Measurements from ENCODE around the gene RNF157. TPM values are rescaled to one million over a fixed set of nuclear protein-coding genes. Genes with fewer than 3 reads are reported as not detected.
"Not testable (repeated sequence)": the region's sequence is repeated elsewhere in the genome, so short reads cannot be mapped to it uniquely, and the experiment has no call there.

RNF157 gene
- total RNA-seq, 1 experiment from 2014 or later, result 0.86 TPM

DNA sequence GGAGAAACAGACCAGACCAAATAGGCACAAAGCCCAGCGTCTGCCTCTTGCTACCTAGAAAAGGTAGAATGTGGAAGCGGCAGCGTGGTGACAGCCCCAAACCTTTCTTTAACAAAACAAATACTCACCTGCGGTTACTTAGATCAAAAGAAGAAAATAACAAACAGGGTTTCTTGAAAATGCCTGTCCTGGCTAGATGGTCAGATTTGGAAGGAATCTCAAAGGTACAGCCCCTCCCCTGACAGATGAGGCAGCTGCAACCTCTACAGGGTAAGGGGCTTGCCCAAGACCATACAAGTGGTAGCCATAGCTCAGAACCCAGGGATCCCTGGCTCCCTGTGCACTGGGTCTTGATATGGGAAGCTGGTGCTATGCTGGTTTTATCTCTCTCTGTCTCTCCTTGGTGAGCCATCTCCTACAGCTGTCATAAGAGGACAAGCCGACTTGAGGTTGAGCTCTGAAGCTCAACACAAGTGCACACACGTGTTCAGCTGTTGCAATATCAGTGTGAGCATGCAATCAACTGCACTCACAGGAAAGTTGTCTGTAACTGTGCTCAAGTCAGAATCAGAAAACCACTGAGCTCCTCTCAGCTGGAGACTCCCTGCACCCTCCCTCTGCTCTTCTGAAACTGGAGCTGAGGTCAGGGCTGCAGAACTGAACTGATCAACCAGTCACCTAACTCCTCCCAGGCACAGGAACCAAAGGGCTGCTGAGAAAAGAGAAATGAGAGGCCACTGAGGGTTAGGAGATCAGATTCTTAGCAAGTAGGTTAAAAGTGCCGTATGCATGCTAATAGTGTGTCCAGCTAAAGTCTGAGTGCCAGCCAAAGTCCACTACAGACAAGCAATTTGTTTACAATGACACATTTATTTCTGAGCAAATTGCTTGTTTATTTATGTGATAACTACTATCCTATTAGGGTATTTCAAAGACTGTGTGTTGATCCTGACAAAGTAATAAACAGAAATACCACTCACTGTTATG, 6.1 kb upstream of the RNF157 start:
- no peak for DNase-seq (ENCODE audit: low read depth, low spot score)
- H3K9ac ChIP-seq (ENCODE audit: low read length), result no peak overlapping the region

DNA sequence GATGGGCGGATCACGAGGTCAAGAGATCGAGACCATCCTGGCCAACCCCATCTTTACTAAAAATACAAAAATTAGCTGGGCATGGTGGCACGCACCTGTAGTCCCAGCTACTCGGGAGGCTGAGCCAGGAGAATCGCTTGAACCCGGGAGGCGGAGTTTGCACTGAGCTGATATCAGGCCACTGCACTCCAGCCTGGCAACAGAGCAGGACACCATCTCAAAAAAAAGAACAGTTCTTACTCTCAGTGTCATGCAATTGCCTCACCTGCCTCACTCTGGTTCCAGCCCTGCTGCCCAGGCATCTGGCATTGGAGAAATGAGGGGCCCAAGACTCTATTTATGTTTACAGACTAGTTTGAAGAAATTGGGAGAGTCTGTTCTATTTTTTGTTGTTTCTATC, 4.4 kb upstream of the RNF157 start:
- H3K4me1 ChIP-seq (ENCODE audit: control insufficient read depth in 1 of 2, insufficient read depth in 2 of 2, low read length in 2 of 2), result peaks cover 3 to 13% of the 10 kb centered on the region in 2 experiments; a peak in 3 of 4 replicates
- H3K36me3 ChIP-seq (ENCODE audit: control insufficient read depth in 1 of 2, insufficient read depth in 2 of 2, low read length in 2 of 2); CTCF ChIA-PET; ATAC-seq; intact Hi-C loops (cut with micrococcal nuclease); H3K27me3 ChIP-seq (ENCODE audit: insufficient read depth, low read length); H3K9me2 ChIP-seq (ENCODE audit: insufficient read depth); DNase-seq (ENCODE audit: low read depth, low spot score); H4K20me1 ChIP-seq (ENCODE audit: insufficient read depth); BruUV-seq (replicated peaks); H3K4me2 ChIP-seq (ENCODE audit: low read length); H3K27ac ChIP-seq (ENCODE audit: low read depth, low read length); H3K4me3 ChIP-seq (replicated peaks in 1 of 2; ENCODE audit: low read depth in 1 of 2, low read length in 2 of 2); H3K79me2 ChIP-seq (ENCODE audit: insufficient read depth, low read length); H2AFZ ChIP-seq (ENCODE audit: low read depth, low read length, poor library complexity, severe bottlenecking); H3K9me3 ChIP-seq (ENCODE audit: control insufficient read depth in 1 of 2, insufficient read depth in 1 of 2, low read depth in 1 of 2, low read length in 2 of 2); H3K9ac ChIP-seq (ENCODE audit: low read length): not testable (repeated sequence)
- RAD21 ChIA-PET (ENCODE audit: low non-redundant PET in 1 of 2, low total read pairs in 2 of 2, uncharacterized antibody in 2 of 2, unreplicated experiment in 2 of 2), result interaction anchor here in 1 of 2 experiments (0.7 kb wide), 1 partner anchor 230 kb away, joined by 4 read pairs; no protein-coding TSS in a partner anchor
- POLR2A ChIA-PET, result interaction anchor here (3.1 kb wide), 1 partner anchor 20 kb away, joined by 13 read pairs; the partner anchor contains the start of gene UBALD2

More for the DNA sequence above, 6.1 kb upstream of the RNF157 start:
- ChIA-PET RAD21 (ENCODE audit: low non-redundant PET in 1 of 2, low total read pairs in 2 of 2, uncharacterized antibody in 2 of 2, unreplicated experiment in 2 of 2) (no interaction called here), CTCF (interaction anchor here (1.1 to 1.5 kb wide), 2 partner anchors 64 kb away, joined by 3 read pairs; no protein-coding TSS in a partner anchor), POLR2A (interaction anchor here (1.0 to 3.1 kb wide), 2 partner anchors 18 to 22 kb away, joined by 3 to 13 read pairs; partner anchors contain the start of gene UBALD2)
- Histone ChIP-seq H3K4me2 (ENCODE audit: low read length) (no peak overlapping the region), H3K9me2 (ENCODE audit: insufficient read depth) (no peaks in the 10 kb centered on the region), H3K36me3 (ENCODE audit: control insufficient read depth in 1 of 2, insufficient read depth in 2 of 2, low read length in 2 of 2) (no peaks in the 10 kb centered on the region), H3K4me1 (ENCODE audit: control insufficient read depth in 1 of 2, insufficient read depth in 2 of 2, low read length in 2 of 2) (peaks cover 0 to 13% of the 10 kb centered on the region in 2 experiments; a peak in 3 of 4 replicates), H3K27ac (ENCODE audit: low read depth, low read length) (no peak overlapping the region), H2AFZ (ENCODE audit: low read depth, low read length, poor library complexity, severe bottlenecking) (no peak overlapping the region), H3K27me3 (ENCODE audit: insufficient read depth, low read length) (no peaks in the 10 kb centered on the region), H3K9me3 (ENCODE audit: control insufficient read depth in 1 of 2, insufficient read depth in 1 of 2, low read depth in 1 of 2, low read length in 2 of 2) (no peaks in the 10 kb centered on the region), H3K79me2 (ENCODE audit: insufficient read depth, low read length) (no peaks in the 10 kb centered on the region), H3K4me3 (replicated peaks in 1 of 2; ENCODE audit: low read depth in 1 of 2, low read length in 2 of 2) (no peak overlapping the region), H4K20me1 (ENCODE audit: insufficient read depth) (no peaks in the 10 kb centered on the region)
- TF ChIP-seq, protein P1, sequence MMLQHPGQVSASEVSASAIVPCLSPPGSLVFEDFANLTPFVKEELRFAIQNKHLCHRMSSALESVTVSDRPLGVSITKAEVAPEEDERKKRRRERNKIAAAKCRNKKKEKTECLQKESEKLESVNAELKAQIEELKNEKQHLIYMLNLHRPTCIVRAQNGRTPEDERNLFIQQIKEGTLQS (IDR thresholded peaks at IDR 0.05), result no peak
- TF ChIP-seq ZFX (IDR thresholded peaks at IDR 0.05), result no peak
- TF ChIP-seq CBX3 (IDR thresholded peaks at IDR 0.05; ENCODE audit: low read depth), result no peak
- TF ChIP-seq, protein P2, sequence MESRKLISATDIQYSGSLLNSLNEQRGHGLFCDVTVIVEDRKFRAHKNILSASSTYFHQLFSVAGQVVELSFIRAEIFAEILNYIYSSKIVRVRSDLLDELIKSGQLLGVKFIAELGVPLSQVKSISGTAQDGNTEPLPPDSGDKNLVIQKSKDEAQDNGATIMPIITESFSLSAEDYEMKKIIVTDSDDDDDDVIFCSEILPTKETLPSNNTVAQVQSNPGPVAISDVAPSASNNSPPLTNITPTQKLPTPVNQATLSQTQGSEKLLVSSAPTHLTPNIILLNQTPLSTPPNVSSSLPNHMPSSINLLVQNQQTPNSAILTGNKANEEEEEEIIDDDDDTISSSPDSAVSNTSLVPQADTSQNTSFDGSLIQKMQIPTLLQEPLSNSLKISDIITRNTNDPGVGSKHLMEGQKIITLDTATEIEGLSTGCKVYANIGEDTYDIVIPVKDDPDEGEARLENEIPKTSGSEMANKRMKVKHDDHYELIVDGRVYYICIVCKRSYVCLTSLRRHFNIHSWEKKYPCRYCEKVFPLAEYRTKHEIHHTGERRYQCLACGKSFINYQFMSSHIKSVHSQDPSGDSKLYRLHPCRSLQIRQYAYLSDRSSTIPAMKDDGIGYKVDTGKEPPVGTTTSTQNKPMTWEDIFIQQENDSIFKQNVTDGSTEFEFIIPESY (IDR thresholded peaks at IDR 0.05; ENCODE audit: extremely low read depth, insufficient replicate concordance, low read length), result no peak
- TF ChIP-seq EZH2phosphoT487 (IDR thresholded peaks at IDR 0.05; ENCODE audit: borderline replicate concordance), result no peak
- TF ChIP-seq EGR1 (IDR thresholded peaks at IDR 0.05; ENCODE audit: low read depth), result no peak
- no peak for TF ChIP-seq POLR2AphosphoS5 (IDR thresholded peaks at IDR 0.05; ENCODE audit: low read depth, low read length)
- TF ChIP-seq, protein P3, sequence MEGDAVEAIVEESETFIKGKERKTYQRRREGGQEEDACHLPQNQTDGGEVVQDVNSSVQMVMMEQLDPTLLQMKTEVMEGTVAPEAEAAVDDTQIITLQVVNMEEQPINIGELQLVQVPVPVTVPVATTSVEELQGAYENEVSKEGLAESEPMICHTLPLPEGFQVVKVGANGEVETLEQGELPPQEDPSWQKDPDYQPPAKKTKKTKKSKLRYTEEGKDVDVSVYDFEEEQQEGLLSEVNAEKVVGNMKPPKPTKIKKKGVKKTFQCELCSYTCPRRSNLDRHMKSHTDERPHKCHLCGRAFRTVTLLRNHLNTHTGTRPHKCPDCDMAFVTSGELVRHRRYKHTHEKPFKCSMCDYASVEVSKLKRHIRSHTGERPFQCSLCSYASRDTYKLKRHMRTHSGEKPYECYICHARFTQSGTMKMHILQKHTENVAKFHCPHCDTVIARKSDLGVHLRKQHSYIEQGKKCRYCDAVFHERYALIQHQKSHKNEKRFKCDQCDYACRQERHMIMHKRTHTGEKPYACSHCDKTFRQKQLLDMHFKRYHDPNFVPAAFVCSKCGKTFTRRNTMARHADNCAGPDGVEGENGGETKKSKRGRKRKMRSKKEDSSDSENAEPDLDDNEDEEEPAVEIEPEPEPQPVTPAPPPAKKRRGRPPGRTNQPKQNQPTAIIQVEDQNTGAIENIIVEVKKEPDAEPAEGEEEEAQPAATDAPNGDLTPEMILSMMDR (IDR thresholded peaks at IDR 0.05 in 2 of 3, conservative IDR thresholded peaks at IDR 0.05 in 1 of 3; ENCODE audit: borderline replicate concordance in 1 of 3, insufficient read depth in 1 of 3, low read depth in 2 of 3, low read length in 2 of 3), result no peak
- TF ChIP-seq JUND (IDR thresholded peaks at IDR 0.05), result no peak
- TF ChIP-seq CEBPB (IDR thresholded peaks at IDR 0.05; ENCODE audit: low read depth), result no peak
- TF ChIP-seq EZH2 (IDR thresholded peaks at IDR 0.05), result no peak
- TF ChIP-seq POLR2A (IDR thresholded peaks at IDR 0.05; ENCODE audit: borderline replicate concordance, extremely low read depth, insufficient read depth, insufficient read length), result no peak
- TF ChIP-seq YY1 (IDR thresholded peaks at IDR 0.05; ENCODE audit: extremely low read depth, insufficient replicate concordance, low read depth, low read length), result no peak
- BruUV-seq (replicated peaks), result no TSS peak
- ATAC-seq, result no peak
- intact Hi-C loops (cut with micrococcal nuclease), result no loop called here

Data from HCT116 (cell line).